ENCODE data around the gene ANO7.

DNA sequence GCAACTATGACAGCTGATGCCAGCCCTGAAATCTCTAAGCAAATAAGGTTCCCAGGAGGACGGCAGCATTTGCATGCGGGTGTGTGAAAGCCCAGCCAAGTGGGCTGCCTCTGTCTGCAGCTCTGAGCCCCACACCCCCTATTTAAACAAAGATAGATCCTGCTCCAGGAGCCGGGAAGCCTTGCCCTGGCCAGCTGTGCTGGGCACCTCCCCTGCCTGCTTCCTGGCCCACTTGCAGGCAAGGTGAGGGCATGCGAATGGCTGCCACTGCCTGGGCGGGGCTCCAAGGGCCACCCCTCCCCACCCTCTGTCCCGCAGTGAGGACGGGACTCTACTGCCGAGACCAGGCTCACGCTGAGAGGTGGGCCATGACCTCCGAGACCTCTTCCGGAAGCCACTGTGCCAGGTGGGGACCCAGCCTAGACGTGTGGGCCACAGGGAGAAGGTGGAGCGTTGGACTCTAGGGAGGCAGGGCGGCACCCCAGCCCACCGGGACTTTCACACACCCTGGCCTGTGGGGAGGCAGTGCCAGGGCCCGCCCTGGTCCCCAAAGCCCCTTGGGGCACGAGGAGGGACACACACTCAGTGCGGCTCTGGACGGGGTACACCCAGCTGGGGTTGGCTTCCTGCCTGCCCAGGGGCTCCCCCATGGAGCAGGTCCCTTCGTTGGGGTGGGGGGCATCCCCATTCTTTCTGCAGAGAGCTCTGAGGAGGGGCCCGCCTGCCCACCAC is at the start of gene ANO7:
- TF ChIP-seq, protein P1, sequence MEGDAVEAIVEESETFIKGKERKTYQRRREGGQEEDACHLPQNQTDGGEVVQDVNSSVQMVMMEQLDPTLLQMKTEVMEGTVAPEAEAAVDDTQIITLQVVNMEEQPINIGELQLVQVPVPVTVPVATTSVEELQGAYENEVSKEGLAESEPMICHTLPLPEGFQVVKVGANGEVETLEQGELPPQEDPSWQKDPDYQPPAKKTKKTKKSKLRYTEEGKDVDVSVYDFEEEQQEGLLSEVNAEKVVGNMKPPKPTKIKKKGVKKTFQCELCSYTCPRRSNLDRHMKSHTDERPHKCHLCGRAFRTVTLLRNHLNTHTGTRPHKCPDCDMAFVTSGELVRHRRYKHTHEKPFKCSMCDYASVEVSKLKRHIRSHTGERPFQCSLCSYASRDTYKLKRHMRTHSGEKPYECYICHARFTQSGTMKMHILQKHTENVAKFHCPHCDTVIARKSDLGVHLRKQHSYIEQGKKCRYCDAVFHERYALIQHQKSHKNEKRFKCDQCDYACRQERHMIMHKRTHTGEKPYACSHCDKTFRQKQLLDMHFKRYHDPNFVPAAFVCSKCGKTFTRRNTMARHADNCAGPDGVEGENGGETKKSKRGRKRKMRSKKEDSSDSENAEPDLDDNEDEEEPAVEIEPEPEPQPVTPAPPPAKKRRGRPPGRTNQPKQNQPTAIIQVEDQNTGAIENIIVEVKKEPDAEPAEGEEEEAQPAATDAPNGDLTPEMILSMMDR (IDR thresholded peaks at IDR 0.05) = no peak
- TF ChIP-seq POLR2A (IDR thresholded peaks at IDR 0.05) = no peak
